ENCODE data around the gene APEX2.
"Not testable (repeated sequence)": the region's sequence is repeated elsewhere in the genome, so short reads cannot be mapped to it uniquely, and the experiment has no call there.

Gene APEX2, protein sequence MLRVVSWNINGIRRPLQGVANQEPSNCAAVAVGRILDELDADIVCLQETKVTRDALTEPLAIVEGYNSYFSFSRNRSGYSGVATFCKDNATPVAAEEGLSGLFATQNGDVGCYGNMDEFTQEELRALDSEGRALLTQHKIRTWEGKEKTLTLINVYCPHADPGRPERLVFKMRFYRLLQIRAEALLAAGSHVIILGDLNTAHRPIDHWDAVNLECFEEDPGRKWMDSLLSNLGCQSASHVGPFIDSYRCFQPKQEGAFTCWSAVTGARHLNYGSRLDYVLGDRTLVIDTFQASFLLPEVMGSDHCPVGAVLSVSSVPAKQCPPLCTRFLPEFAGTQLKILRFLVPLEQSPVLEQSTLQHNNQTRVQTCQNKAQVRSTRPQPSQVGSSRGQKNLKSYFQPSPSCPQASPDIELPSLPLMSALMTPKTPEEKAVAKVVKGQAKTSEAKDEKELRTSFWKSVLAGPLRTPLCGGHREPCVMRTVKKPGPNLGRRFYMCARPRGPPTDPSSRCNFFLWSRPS
- total RNA-seq = 4.8 to 33.6 reads per million in 2 donors

DNA sequence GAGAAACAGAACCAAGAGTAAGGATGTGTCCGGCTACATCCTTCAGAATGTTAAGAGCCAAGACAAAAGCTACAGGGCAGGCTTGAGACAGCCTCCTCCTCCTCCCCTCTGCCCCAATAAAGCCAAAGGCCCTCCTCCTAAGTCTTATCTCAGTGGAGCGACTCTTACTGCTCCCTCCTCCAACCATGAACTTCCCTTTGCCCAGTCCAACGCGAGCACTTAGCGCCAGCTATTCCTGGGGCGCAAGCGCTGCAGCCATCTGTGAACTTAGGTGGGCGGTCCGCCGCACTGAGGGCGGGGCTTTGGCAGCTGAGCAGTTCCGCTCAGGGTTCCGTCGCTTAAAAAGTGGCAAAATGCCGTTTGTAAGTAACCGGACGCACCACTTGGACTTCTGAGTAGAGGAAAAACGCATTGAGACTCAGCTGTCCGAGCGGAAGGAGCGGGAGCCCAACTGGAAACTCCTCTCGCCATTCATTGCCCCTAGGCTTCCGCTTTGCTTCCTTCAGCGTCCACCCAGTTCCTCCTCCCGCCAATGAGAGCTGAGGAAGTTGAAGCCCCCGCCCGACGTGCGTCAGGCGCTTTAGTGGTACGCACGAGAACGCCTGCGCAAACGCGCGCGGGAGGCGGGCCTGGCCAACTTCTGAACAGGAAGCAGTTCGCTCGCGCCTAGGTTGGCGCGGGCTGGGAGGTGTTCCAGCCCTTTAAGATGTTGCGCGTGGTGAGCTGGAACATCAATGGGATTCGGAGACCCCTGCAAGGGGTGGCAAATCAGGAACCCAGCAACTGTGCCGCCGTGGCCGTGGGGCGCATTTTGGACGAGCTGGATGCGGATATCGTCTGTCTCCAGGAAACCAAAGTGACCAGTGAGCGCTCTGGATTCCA lies at the start of gene APEX2:
APEX2 (plus strand) TSS at position 647 of the 882 bp plus-strand sequence; CDS start at position 707, 60 bp downstream.
- DNase-seq = peak; percentile 73

GRCh38 chrX:54950730-54951375 lies 49.3 kb upstream of the APEX2 start:
- DNase-seq = no peak

- DNase-seq = no peak
These were observed 38.4 kb upstream of the APEX2 start for GRCh38 chrX:54961750-54962149.

DNA sequence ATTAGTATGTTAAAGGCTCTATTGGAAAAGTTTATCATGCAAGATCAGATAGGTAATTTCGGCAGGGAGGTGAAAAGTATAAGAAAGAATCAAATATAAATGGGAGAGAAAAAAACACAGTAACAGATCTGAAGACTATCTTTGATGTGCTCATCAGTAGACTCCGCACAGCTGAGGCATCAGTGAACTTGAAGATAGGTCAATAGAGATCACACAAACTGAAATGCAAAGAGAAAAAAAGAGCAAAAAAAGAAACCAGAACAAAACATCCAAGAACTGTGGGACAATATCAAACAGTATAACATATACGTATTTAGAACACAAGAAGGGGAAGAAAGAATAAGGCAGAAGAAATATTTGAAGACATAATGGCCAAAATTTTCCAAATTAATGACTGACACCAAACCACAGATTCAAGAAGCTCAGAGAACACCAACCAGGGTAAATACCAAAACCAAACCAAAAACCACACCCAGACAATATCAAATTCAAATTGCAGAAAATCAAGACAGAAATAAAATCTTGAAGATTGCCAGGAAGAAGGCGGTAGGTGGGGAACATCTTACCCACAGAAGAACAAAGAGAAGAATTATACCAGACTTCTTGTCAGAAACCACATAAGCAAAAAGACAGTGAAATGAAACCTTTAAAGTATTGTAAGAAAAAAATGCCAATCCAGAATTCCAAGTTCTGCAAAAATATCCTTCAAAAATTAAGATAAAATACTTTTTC lies 35.2 kb upstream of the APEX2 start:
- DNase-seq = no peak

DNA sequence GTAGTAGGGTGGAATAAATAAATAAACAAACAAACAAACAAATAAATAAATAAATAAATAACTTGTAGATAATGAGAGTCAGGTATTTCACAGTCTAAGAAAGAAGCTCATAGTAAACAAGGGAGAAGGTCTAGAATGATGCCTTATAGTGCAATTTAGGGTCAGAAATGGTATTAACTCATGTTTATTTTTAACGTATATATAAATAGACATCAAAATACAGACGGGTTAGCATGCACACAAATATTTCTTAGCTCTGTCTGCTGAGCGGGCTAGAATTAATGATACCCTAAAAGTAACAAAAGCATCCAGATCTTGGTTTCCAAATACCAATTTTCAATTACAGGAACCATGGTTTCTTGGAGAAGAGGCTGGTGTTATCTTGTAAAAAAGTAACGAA lies 22.8 kb upstream of the APEX2 start:
- no peak for DNase-seq

DNA sequence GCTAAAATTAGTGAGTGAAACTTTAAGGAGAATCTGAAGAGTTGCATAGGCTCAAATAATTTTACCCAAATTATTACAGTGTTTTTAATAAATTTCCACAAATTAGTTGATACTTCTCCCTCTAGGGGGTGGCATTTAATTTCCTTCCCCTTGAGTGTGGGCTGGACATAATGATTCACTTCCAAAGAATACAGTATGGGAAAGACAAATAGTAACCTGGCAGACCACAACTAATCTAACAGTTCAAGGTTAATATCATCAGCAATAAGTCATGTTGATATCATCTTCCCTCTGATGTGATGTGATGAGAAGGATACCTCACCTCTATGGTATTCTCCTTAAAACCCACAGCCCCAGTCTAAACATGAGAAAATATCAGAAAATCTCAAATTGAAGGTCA lies 21.7 kb upstream of the APEX2 start:
- DNase-seq = no peak

- DNase-seq = no peak
These were observed 20.7 kb upstream of the APEX2 start for GRCh38 chrX:54979432-54979831.

GRCh38 chrX:54980334-54980733 lies 19.8 kb upstream of the APEX2 start:
- DNase-seq = no peak

DNA sequence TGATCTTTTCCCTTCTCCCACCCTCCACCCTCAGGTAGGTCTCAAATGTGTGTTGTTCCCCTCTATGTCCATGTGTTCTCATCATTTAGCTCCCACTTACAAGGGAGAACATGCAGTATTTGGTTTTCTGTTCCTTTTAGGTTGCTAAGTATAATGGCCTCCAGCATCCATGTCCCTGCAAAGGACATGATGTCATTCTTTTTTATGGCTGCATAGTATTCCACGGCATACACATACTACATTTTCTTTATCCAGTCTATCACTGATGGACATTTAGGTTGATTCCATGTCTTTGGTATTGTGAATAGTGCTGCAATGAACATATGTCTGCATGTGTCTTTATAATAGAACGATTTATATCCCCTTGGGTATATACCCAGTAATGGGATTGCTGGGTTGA lies 16.9 kb upstream of the APEX2 start:
- DNase-seq = not testable (repeated sequence)

GRCh38 chrX:54991706-54992105 lies 8.5 kb upstream of the APEX2 start:
- no peak for DNase-seq

DNA sequence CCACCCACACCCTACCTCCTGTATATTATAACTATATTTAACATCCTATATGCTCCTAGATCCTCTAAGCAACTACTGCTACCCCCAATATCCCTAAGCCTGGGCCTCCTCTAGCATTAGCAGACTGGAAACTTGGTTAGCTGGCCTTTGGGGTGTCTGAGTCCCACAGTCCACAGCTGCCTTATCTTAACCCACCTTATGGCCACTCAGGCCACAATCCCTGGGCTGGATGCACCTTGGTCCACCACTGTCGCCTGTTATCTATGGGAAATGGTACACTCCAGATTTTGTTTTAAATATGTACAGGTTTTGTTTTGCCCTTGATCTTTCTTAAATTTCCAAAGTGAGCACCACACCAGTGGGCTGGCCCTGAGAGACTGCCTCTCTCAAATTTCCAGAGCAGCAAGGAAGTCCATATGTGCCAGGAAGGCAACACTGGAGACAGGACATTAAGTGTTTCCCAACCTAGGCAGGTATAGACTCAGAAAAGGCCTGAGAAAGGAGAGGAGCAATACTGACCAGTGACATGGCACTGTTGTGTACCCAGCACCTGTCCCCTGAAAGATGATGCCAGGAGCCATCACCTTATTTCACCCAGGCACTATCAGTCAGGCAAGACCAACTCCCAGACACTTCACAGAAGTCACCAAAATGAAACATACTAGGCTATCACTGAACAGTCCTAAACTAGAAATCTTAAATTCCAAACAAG lies 7.1 kb upstream of the APEX2 start:
- no peak for DNase-seq

DNA sequence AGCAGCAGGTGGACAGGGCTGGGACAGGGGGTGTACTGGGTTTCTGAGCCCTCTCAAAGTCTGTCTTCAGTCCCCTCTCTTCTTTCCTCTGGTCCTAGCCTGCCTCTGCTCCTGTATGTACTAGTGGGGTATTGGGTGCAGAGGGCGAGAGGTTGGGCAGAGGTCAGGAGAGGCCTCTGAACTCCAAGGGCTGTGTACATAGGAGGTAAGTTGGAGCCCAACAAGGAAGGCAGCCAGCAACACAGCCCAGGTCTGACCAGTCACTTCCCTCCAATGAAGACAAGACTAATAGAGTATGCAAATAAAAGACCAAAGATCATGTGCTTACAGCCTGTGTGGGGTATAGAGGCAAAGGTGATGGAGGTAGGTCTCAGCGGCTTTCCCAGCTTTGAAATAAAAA lies 6.1 kb upstream of the APEX2 start, which contains the start of gene PFKFB1:
PFKFB1 (minus strand) TSS at position 90 of the 400 bp plus-strand sequence. CDS start 181 bp downstream, outside the sequence.
- DNase-seq = no peak

- no peak for DNase-seq
These were observed 5.4 kb upstream of the APEX2 start for GRCh38 chrX:54994668-54995351.

GRCh38 chrX:54995621-54996020 lies 4.5 kb upstream of the APEX2 start:
- DNase-seq = no peak

DNA sequence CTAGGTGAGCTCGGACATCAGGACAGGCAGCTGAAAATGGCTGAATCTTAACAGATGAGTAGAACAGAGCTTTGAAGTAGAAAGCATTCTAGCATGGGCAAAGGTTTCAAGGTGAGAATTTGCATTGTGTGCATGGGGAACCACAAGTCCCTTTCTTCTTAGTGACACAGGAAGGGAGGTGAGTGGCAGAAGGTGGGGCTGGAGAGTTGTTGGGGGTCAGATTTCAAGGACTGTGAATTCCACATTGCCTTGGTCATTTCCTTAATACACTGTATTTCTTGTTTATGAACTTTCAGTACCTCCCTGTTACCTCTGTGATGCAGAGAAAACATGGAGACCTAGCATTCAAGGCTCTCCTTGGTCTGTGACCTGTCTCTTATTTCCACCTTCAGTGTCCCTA lies 4.1 kb downstream of the APEX2 start:
- DNase-seq = no peak

GRCh38 chrX:55005256-55005655 lies 5.1 kb downstream of the APEX2 start:
- no peak for DNase-seq

GRCh38 chrX:55006827-55007621 lies 6.9 kb downstream of the APEX2 start:
- DNase-seq = no peak

DNA sequence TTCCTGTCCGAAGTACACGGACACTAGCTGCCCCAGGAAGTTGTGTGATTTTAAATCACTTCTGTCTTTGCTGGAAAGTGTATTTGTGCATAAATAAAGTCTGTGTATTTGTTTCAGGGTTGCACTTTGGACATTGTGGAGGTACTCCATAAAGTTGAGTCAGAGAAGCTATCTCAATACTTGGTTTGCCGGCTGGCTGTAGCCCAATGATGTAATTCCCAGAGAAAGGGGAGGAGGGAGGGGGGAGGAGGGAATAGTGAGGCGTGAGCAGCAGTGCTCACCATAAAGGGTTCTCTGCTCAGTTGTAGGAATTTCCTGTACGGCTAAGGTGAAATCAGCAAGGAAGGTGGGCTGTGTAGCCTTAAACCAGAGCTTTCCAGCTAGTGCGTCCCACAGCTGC lies 7.5 kb downstream of the APEX2 start:
- DNase-seq = no peak

DNA sequence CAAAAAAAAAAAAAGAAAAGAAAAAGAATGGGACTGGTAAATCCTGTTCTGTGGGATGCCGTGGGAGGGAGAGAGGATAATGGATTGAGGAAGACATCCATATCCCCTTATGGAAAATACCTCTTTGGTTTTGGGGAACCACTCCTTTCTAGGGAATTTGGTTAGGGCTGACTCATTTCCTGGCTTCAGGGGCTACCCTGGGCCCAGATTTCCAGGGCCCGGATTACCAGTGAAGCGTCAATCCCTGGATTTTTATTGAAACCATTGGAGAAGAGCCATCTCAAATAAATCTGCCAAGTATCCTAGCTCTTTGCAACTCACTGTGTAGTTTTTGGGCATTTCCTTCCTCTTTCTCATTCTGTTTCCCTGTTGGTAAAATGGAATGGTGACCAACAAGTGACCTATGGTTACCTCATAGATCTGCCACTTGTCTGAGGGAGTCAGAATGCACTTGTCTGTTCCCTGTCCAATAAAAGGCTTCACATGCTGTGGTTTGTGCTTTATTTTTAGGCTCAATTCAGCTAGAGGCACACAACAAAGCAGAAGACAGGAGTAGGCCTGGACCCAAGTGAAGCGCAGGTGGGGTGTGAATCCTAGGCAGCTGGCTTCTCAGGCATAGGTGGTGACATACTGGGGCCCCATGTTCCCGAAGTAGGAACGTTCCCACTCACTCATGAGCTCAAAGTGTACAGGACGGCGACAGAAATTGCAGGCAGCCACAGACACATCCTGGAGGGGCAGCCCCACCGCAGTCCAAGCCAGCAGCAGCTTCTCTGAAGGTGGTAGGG lies 8.6 kb downstream of the APEX2 start:
- DNase-seq = no peak
